ENCODE results near the gene NLGN3.

Gene NLGN3

GRCh38 chrX:71144651-71145050 is at the start of gene NLGN3:
TSS of gene NLGN3 (plus strand) at chrX:71144841. CDS start at chrX:71147750, 2,909 bp downstream.
- Histone ChIP-seq H3K36me3 (peaks cover 36% of the 10 kb centered on the region), H3K27ac (peak within 1 kb of the TSS; percentile 43), H3K27me3 (no peaks in the 10 kb centered on the region), H3K9me3 (no peaks in the 10 kb centered on the region), H3K4me3 (ENCODE audit: low read depth in 1 of 2, low read length in 1 of 2) (peak within 1 kb of the TSS in 1 of 2 experiments; percentile 20), H3K4me1 (ENCODE audit: control insufficient read depth in 1 of 2, insufficient read depth in 1 of 2, low read depth in 1 of 2, low read length in 1 of 2) (peaks cover 11 to 13% of the 10 kb centered on the region in 2 experiments)
- no peak for TF ChIP-seq CTCF (IDR thresholded peaks at IDR 0.05)

DNA sequence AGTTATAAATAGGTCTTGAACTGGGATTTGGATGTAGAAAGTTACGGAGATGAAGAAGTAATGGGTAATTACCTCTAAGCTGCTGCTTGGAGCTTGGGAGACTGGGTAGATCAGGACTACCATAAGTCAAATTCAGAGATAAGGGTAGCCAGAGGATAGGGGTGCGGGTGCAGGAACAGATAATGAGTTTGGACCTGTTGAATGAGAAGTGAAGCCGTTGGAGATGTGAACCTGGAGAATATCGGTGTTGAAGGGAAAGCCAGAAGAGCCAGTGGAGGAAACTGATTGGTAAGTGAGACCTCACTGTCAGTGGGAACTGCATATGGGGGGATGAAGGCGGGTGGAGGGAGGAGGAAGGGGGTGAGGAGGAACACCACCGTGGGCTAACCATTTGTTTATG is 49.6 kb upstream of the NLGN3 start:
- Histone ChIP-seq H3K9me3 (no peaks in the 10 kb centered on the region), H3K4me1 (ENCODE audit: control insufficient read depth in 1 of 2, insufficient read depth in 1 of 2, low read depth in 1 of 2, low read length in 1 of 2) (peaks cover 26 to 27% of the 10 kb centered on the region in 2 experiments), H3K27me3 (no peaks in the 10 kb centered on the region), H3K36me3 (no peaks in the 10 kb centered on the region), H3K27ac (no peak overlapping the region), H3K4me3 (ENCODE audit: low read depth in 1 of 2, low read length in 1 of 2) (peak overlapping the region; percentile 68 to 84)
- TF ChIP-seq CTCF (IDR thresholded peaks at IDR 0.05), result no peak

GRCh38 chrX:71095555-71095980 is 49.1 kb upstream of the NLGN3 start, which contains the start of gene FOXO4:
TSS of gene FOXO4 (plus strand) at chrX:71095851. CDS start at chrX:71096529, 678 bp downstream.
- H3K27ac ChIP-seq, result peak within 1 kb of the TSS; percentile 84
- no peaks in the 10 kb centered on the region for H3K9me3 ChIP-seq
- H3K36me3 ChIP-seq, result peaks cover under 1% of the 10 kb centered on the region
- peaks cover 26 to 27% of the 10 kb centered on the region in 2 experiments for H3K4me1 ChIP-seq (ENCODE audit: control insufficient read depth in 1 of 2, insufficient read depth in 1 of 2, low read depth in 1 of 2, low read length in 1 of 2)
- H3K4me3 ChIP-seq (ENCODE audit: low read depth in 1 of 2, low read length in 1 of 2), result peak within 1 kb of the TSS; percentile 68 to 84
- TF ChIP-seq CTCF (IDR thresholded peaks at IDR 0.05), result no peak
- H3K27me3 ChIP-seq, result no peaks in the 10 kb centered on the region

DNA sequence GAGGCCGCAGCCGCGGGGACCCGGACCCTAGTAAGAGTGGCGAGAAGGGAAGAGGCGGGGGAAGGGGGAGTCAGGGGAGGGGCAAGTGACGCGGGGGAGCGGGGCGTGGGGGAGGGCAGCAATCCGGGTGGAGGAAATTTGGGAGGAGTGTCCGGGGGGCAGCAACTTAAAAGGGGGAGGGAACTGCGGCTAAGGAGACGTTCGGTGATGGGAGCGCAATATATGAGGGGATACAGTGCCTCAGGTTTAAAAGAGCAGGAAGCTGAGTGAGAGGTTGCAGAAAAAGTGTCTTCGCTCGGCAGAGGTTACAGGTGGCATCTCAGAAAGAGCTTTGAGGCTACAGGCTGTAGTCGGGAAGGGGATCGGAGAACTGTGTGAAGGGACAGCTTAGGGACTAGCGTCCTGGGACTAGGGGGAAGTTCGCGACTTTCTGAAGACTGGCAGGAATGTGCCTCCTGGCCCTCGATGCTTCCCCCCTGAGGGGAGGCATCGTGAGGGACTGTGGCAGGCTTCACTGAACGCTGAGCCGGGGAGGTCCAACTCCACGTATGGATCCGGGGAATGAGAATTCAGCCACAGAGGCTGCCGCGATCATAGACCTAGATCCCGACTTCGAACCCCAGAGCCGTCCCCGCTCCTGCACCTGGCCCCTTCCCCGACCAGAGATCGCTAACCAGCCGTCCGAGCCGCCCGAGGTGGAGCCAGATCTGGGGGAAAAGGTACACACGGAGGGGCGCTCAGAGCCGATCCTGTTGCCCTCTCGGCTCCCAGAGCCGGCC is 48.5 kb upstream of the NLGN3 start:
- Histone ChIP-seq H3K27ac (peak overlapping the region; percentile 84), H3K4me3 (ENCODE audit: low read depth in 1 of 2, low read length in 1 of 2) (peak overlapping the region; percentile 68 to 84), H3K36me3 (peaks cover 6% of the 10 kb centered on the region), H3K27me3 (no peaks in the 10 kb centered on the region), H3K4me1 (ENCODE audit: control insufficient read depth in 1 of 2, insufficient read depth in 1 of 2, low read depth in 1 of 2, low read length in 1 of 2) (peaks cover 26 to 27% of the 10 kb centered on the region in 2 experiments), H3K9me3 (no peaks in the 10 kb centered on the region)
- no peak for TF ChIP-seq CTCF (IDR thresholded peaks at IDR 0.05)

GRCh38 chrX:71096760-71097032 is 47.9 kb upstream of the NLGN3 start:
- Histone ChIP-seq H3K9me3 (no peaks in the 10 kb centered on the region), H3K4me1 (ENCODE audit: control insufficient read depth in 1 of 2, insufficient read depth in 1 of 2, low read depth in 1 of 2, low read length in 1 of 2) (peaks cover 26 to 27% of the 10 kb centered on the region in 2 experiments), H3K36me3 (peaks cover 12% of the 10 kb centered on the region), H3K4me3 (ENCODE audit: low read depth in 1 of 2, low read length in 1 of 2) (peak overlapping the region; percentile 68 to 84), H3K27me3 (no peaks in the 10 kb centered on the region), H3K27ac (peak overlapping the region; percentile 84)
- no peak for TF ChIP-seq CTCF (IDR thresholded peaks at IDR 0.05)
